AG10803 (cell line): ENCODE data around the gene ZNF76.

ENCODE experiments used
- DNase-seq: peaks from one replicate; pipeline ENCODE4 v3.0.0; 2010; ENCODE audit warnings: low read depth
- H3K4me3 ChIP-seq: 2 replicates; pipeline ENCODE4 v1.5.1; 2011; ENCODE audit warnings: mild to moderate bottlenecking, low read length, control low read depth
- TF ChIP-seq, protein P1 (sequence below): conservative IDR thresholded peaks from 2 replicates; pipeline ENCODE4 v1.5.1; 2011; ENCODE audit warnings: mild to moderate bottlenecking, low read length, control low read depth, inconsistent platforms

ZNF76 gene

GRCh38 chr6:35216851-35217811 is 42.4 kb upstream of the ZNF76 start:
- DNase-seq = no peak
- H3K4me3 ChIP-seq = no peak overlapping the region
- TF ChIP-seq, protein P1, sequence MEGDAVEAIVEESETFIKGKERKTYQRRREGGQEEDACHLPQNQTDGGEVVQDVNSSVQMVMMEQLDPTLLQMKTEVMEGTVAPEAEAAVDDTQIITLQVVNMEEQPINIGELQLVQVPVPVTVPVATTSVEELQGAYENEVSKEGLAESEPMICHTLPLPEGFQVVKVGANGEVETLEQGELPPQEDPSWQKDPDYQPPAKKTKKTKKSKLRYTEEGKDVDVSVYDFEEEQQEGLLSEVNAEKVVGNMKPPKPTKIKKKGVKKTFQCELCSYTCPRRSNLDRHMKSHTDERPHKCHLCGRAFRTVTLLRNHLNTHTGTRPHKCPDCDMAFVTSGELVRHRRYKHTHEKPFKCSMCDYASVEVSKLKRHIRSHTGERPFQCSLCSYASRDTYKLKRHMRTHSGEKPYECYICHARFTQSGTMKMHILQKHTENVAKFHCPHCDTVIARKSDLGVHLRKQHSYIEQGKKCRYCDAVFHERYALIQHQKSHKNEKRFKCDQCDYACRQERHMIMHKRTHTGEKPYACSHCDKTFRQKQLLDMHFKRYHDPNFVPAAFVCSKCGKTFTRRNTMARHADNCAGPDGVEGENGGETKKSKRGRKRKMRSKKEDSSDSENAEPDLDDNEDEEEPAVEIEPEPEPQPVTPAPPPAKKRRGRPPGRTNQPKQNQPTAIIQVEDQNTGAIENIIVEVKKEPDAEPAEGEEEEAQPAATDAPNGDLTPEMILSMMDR = no peak

DNA sequence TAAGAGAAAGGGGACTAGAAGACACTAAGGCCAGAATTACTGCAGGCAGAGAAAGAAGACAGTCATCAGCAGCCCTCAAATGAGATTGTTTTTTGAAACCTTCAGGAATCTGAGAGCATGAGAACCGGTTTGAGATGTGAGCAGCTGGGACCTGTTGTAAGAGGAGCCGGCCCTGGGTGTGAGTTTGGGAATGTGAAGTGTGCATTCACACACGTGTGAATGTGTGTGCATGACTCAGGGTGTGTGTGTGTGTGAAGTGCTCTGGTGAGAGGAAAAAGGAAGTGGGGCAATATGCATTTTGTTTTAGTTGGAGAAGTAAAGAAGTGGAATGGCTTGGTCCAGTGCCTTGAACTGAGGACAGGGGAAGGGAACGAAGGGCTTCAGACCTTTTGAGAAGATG is 41.5 kb upstream of the ZNF76 start:
- TF ChIP-seq, protein P1 = no peak
- peak; percentile 67 for DNase-seq
- H3K4me3 ChIP-seq = no peak overlapping the region

DNA sequence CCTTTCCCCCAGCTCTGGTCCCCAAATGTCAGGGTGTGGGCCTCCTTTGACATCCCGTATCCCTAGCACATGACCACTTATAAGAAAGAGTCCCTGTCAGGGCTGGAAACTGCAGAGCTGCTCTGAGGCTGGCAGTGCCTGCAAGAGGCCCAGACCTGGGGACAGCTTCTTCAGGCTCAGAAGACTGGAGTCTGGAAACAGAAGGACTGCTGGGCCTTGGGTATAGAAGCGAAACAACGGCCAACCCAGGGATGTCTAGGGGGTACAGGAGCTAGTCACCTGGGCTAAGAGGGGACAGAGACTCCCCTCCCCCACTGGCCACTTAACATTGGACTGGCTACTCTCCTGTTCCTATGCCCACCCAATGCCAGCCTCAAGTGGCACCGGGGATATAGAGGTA is 41.1 kb upstream of the ZNF76 start:
- DNase-seq = no peak
- TF ChIP-seq, protein P1 = no peak
- H3K4me3 ChIP-seq = no peak overlapping the region

- no peak overlapping the region for H3K4me3 ChIP-seq
- TF ChIP-seq, protein P1 = no peak
- no peak for DNase-seq
These were observed 39.7 kb upstream of the ZNF76 start for GRCh38 chr6:35219683-35220326.

- H3K4me3 ChIP-seq = no peak overlapping the region
- TF ChIP-seq, protein P1 = no peak
- DNase-seq = no peak
These were observed 38.8 kb upstream of the ZNF76 start for GRCh38 chr6:35220711-35221110.

DNA sequence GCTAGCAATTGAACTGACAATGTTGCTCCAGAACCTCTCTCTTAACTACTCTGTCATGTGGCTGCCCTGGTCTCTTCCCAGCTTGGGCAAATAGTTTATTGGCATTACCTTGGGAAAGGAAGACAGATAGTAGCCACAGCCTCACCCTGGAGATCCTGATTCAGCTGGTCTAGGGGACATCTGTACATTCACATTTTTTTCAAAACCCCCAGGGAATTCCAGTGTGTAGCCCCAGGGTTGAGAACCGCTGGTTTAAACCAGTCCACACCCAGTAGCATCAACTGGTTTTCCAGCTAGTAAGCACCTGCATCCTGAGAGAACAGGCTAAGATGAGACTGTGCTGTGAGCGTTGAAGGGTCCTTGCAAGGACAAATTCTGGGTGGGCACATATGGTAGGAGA is 36.1 kb upstream of the ZNF76 start:
- no peak for DNase-seq
- H3K4me3 ChIP-seq = no peak overlapping the region
- TF ChIP-seq, protein P1 = no peak
